Neural cell (in vitro differentiated cells): Measurements from ENCODE around the gene SREBF1.

Experiments used
- SMC3 ChIP-seq: fragments of 450-650 bp; conservative IDR thresholded peaks from 2 replicates; pipeline ENCODE4 v1.6.1; 2014; ENCODE audit warnings: antibody characterized with exemption, mild to moderate bottlenecking, moderate library complexity; ENCODE audit not compliant: poor library complexity
- TF ChIP-seq, protein P1 (sequence below): fragments of 450-650 bp; IDR thresholded peaks from 2 replicates; pipeline ENCODE4 v1.5.1; 2014; ENCODE audit warnings: antibody characterized with exemption, mild to moderate bottlenecking, moderate library complexity; ENCODE audit not compliant: poor library complexity, severe bottlenecking

DNA sequence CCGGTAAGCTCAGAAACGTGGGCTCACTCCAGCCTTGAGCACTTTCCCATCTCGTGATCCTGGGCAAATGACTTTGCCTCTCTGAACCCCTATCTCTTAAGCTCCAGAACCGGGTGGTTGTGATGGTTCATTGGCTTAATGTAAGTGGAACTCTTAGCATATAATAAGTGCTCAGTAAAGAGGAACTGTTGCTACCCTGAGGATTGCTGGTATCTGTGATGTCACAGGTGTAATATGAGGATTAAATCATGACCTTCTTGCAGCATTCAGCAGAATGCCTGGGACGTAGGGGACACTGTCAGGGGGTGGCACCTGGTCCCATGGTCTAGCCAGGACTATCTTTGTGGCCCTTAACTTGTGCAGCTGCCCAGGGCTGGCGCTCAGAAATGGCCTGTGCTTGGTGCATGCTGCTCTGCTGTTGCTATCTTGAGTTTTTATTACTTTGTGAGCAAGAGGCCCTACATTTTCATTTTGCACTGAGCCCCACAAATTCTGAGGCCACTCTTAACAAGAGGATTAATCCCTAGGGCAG lies 68.8 kb downstream of the SREBF1 start:
- TF ChIP-seq, protein P1, sequence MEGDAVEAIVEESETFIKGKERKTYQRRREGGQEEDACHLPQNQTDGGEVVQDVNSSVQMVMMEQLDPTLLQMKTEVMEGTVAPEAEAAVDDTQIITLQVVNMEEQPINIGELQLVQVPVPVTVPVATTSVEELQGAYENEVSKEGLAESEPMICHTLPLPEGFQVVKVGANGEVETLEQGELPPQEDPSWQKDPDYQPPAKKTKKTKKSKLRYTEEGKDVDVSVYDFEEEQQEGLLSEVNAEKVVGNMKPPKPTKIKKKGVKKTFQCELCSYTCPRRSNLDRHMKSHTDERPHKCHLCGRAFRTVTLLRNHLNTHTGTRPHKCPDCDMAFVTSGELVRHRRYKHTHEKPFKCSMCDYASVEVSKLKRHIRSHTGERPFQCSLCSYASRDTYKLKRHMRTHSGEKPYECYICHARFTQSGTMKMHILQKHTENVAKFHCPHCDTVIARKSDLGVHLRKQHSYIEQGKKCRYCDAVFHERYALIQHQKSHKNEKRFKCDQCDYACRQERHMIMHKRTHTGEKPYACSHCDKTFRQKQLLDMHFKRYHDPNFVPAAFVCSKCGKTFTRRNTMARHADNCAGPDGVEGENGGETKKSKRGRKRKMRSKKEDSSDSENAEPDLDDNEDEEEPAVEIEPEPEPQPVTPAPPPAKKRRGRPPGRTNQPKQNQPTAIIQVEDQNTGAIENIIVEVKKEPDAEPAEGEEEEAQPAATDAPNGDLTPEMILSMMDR = no peak
- no peak for TF ChIP-seq SMC3
